K562 (cell line): Measurements from ENCODE around the gene RGS17. TPM values are rescaled to one million over a fixed set of nuclear protein-coding genes. Genes with fewer than 3 reads are reported as not detected.

Experiments used
- ATAC-seq: fragments of 200-7000 bp; cut with Tn5 transposase; 3 replicates; pipeline ENCODE4 v1.9.1; 2020; ENCODE audit warnings: moderate library complexity
- BruUV-seq: library from RNA; stranded (reverse); fragments of 400-500 nt; replicated peaks from 2 replicates; lab custom pipeline; 2021; lab: Mats Ljungman, UMichigan
- CTCF ChIA-PET: fragments of 300-600 bp; formaldehyde crosslinking; extraction: SDS; loops from one replicate; lab custom pipeline; 2021; ENCODE audit warnings: low intra/inter-chr PET ratio; lab: Yijun Ruan, JAX
- POLR2A ChIA-PET: fragments of 300-600, 350-650 bp; sonication (Branson Sonifier 250); formaldehyde crosslinking; extraction: SDS; loops from one replicate; lab custom pipeline; 2021; ENCODE audit warnings: antibody characterized with exemption, inconsistent platforms; lab: Yijun Ruan, JAX
- DNase-seq, 4 experiments: peaks; one replicate each; pipeline versions ENCODE4 v3.0.0 to v3.0.0-alpha.2; 2011 to 2018; ENCODE audit warnings: low spot score in 3 of 4, mixed read lengths in 3 of 4; ENCODE audit errors: extremely low read depth in 1 of 4
- FAIRE-seq: peaks from 2 replicates; lab custom pipeline; 2011; peaks lifted over from hg19 to GRCh38; lab: Jason Lieb, UNC
- H2AFZ ChIP-seq: 2 replicates; pipeline ENCODE4 v1.6.0; 2011; ENCODE audit warnings: low read depth, low read length, control low read depth, inconsistent platforms
- H3K27ac ChIP-seq: fragments of 200-600 bp; 3 replicates; pipeline ENCODE4 v1.8.0; 2011; ENCODE audit warnings: low read depth, mild to moderate bottlenecking, control low read depth, inconsistent platforms, low read length, moderate library complexity, mixed read lengths; ENCODE audit errors: extremely low read depth
- H3K27me3 ChIP-seq, 2 experiments: fragments of 300-600 bp in 1 of 2; 2 replicates in 1 of 2; 3 replicates in 1 of 2; pipeline versions ENCODE4 v1.6.0 to v1.8.0; 2011; ENCODE audit warnings: inconsistent platforms in 2 of 2, low read length in 2 of 2, mild to moderate bottlenecking in 1 of 2, mixed read lengths in 1 of 2, moderate library complexity in 1 of 2; ENCODE audit not compliant: control insufficient read depth in 2 of 2, insufficient read depth in 2 of 2
- H3K36me3 ChIP-seq: fragments of 300-600 bp; 3 replicates; pipeline ENCODE4 v1.8.0; 2011; ENCODE audit warnings: mild to moderate bottlenecking, low read length, inconsistent platforms; ENCODE audit not compliant: control insufficient read depth, insufficient read depth
- H3K4me1 ChIP-seq, 2 experiments: fragments of 200-600 bp in 1 of 2; replicated peaks in 1 of 2; 2 replicates in 1 of 2; 3 replicates in 1 of 2; pipeline versions ENCODE4 v1.5.1 to v1.8.0; 2011; ENCODE audit warnings: inconsistent platforms in 2 of 2, low read length in 2 of 2, mild to moderate bottlenecking in 1 of 2, mixed read lengths in 1 of 2, moderate library complexity in 1 of 2; ENCODE audit not compliant: control insufficient read depth in 2 of 2, insufficient read depth in 2 of 2
- H3K4me2 ChIP-seq: 2 replicates; pipeline ENCODE4 v1.6.1; 2011; ENCODE audit warnings: low read length, control low read depth, inconsistent platforms, mixed read lengths; ENCODE audit not compliant: insufficient read depth
- H3K4me3 ChIP-seq: fragments of 200-600 bp; sonication (generic), shearing (Covaris generic); 2 replicates; pipeline ENCODE4 v1.5.1; 2016; ENCODE audit warnings: control low read depth, inconsistent platforms
- H3K79me2 ChIP-seq: fragments of 200-600 bp; 3 replicates; pipeline ENCODE4 v1.8.0; 2011; ENCODE audit warnings: low read length, inconsistent platforms; ENCODE audit not compliant: control insufficient read depth, insufficient read depth
- H3K9ac ChIP-seq, 2 experiments: 2 replicates each; pipeline versions ENCODE4 v1.6.0 to v1.6.1; 2011; ENCODE audit warnings: low read depth in 2 of 2, low read length in 2 of 2, control low read depth in 1 of 2, inconsistent platforms in 1 of 2, mild to moderate bottlenecking in 1 of 2, mixed read lengths in 1 of 2; ENCODE audit not compliant: insufficient read depth in 1 of 2
- H3K9me1 ChIP-seq: one replicate; pipeline ENCODE4 v1.6.0; 2011; ENCODE audit warnings: inconsistent platforms, mild to moderate bottlenecking, low read length, moderate library complexity; ENCODE audit not compliant: control insufficient read depth, insufficient read depth
- H3K9me3 ChIP-seq: replicated peaks from 2 replicates; pipeline ENCODE4 v1.5.1; 2011; ENCODE audit warnings: low read depth, low read length, inconsistent platforms; ENCODE audit not compliant: control insufficient read depth, insufficient read depth
- H4K20me1 ChIP-seq: replicated peaks from 2 replicates; pipeline ENCODE4 v1.6.1; 2011; ENCODE audit warnings: low read length, inconsistent platforms, mixed read lengths; ENCODE audit not compliant: control insufficient read depth, insufficient read depth
- FOXA3 ChIP-seq, 2 experiments: fragments of 450-650 bp in 1 of 2; sonication (generic) in 1 of 2; formaldehyde crosslinking; IDR thresholded peaks in 1 of 2; conservative IDR thresholded peaks in 1 of 2; 2 replicates each; pipeline versions ENCODE4 v1.4.0 to v1.8.0; 2020 to 2022; ENCODE audit warnings: mild to moderate bottlenecking in 2 of 2, missing genetic modification reagents in 1 of 2
- HDAC2 ChIP-seq: fragments of 450-650 bp; IDR thresholded peaks from 2 replicates; pipeline ENCODE4 v1.6.1; 2016; ENCODE audit warnings: mild to moderate bottlenecking
- RCOR1 ChIP-seq, 2 experiments: IDR thresholded peaks; 2 replicates each; pipeline ENCODE4 v1.6.1; 2012; ENCODE audit warnings: low read depth in 2 of 2, low read length in 2 of 2, borderline replicate concordance in 1 of 2, improper control_type of control experiment in 1 of 2
- ZNF551 ChIP-seq: fragments of 250-450 bp; sonication (Bioruptor Pico); IDR thresholded peaks from 2 replicates; pipeline ENCODE4 v1.5.0; 2021; ENCODE audit warnings: mild to moderate bottlenecking, moderate library complexity
- ZNF644 ChIP-seq: fragments of 200-800 bp; sonication (Bioruptor generic); IDR thresholded peaks from 2 replicates; pipeline ENCODE4 v1.6.1; 2016; ENCODE audit warnings: low read depth, missing genetic modification characterization, missing compliant biosample characterization
- in situ Hi-C: fragments of 300-500 bp; cut with MboI; formaldehyde crosslinking; loops from 4 replicates; pipeline ENCODE4 v1.15.0; 2018; ENCODE audit warnings: inconsistent platforms, mixed read lengths
- intact Hi-C: fragments of 100-400 bp; cut with micrococcal nuclease; formaldehyde crosslinking; loops from 2 replicates; pipeline ENCODE4 v1.14.2; 2022
- polyA plus RNA-seq, 8 experiments: library from polyadenylated mRNA; depleted of rRNA in 4 of 8; stranded (reverse) in 5 of 8; unstranded in 3 of 8; fragments of >200 nt; fragmentation: Nextera tagmentation in 2 of 8; fragmentation: Illumina TruSeq in 1 of 8; extraction: Ambion mirVana in 2 of 8; extraction: Trizol in 1 of 8; gene quantifications; 2 replicates each; pipeline versions ENCODE4 v1.2.1 to v1.2.3, GENCODE V29; 2011 to 2014; ENCODE audit warnings: inconsistent platforms in 1 of 8, missing spikeins in 1 of 8
- total RNA-seq, 7 experiments: library from RNA; depleted of rRNA in 6 of 7; stranded (reverse); fragments of >200 nt in 6 of 7; fragmentation: Illumina TruSeq in 2 of 7; extraction: Trizol in 2 of 7; gene quantifications; 2 replicates each; pipeline versions ENCODE4 v1.2.1 to v1.2.3, GENCODE V29; 2011 to 2021; ENCODE audit warnings: low replicate concordance in 1 of 7
- TF ChIP-seq, protein P1 (sequence below), 2 experiments: IDR thresholded peaks; 2 replicates each; pipeline ENCODE4 v1.6.1; 2011; ENCODE audit warnings: borderline replicate concordance in 1 of 2, control low read depth in 1 of 2, low read depth in 1 of 2, low read length in 1 of 2, mild to moderate bottlenecking in 1 of 2, mixed read lengths in 1 of 2, moderate library complexity in 1 of 2; ENCODE audit not compliant: insufficient read depth in 1 of 2, insufficient read length in 1 of 2, poor library complexity in 1 of 2, severe bottlenecking in 1 of 2; ENCODE audit errors: extremely low read depth in 1 of 2
- TF ChIP-seq, protein P2 (sequence below): sonication (generic); formaldehyde crosslinking; IDR thresholded peaks from 2 replicates; pipeline ENCODE4 v1.8.1; 2023; ENCODE audit warnings: mild to moderate bottlenecking, missing genetic modification reagents, moderate library complexity
- TF ChIP-seq, protein P3 (sequence below): fragments of 450-650 bp; IDR thresholded peaks from 2 replicates; pipeline ENCODE4 v1.6.1; 2016; ENCODE audit warnings: antibody characterized with exemption

Gene RGS17
- total and polyA plus RNA-seq, 9 of the 15 experiments (the other 6 are each of a cell fraction or from before 2014, with no cell fraction given), result 0.01 to 0.14 (median 0.08) TPM; not detected in 6

DNA sequence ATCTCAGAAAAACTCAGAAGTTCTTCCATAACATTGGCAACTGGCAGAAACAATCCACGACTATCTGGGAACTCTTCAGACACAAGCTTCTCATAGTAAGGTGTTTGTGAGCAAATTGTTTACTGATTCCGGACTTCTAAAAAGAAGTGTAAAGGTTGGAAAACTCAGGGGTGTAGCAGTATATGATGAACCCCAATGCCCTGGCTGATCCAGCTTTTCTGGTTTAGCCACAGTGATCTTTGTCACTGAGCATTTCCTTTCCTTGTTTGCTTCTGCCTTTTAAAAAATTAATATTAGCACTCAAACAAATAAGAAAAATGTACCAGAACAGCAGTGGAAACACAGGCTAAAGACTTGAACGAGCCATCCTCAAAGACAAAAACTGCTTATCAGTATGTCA lies 4.9 kb downstream of the RGS17 start (continued):
- TF ChIP-seq, protein P1, sequence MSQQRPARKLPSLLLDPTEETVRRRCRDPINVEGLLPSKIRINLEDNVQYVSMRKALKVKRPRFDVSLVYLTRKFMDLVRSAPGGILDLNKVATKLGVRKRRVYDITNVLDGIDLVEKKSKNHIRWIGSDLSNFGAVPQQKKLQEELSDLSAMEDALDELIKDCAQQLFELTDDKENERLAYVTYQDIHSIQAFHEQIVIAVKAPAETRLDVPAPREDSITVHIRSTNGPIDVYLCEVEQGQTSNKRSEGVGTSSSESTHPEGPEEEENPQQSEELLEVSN (IDR thresholded peaks at IDR 0.05; ENCODE audit: borderline replicate concordance in 1 of 2, extremely low read depth in 1 of 2, insufficient read depth in 1 of 2, insufficient read length in 1 of 2, low read depth in 1 of 2, low read length in 1 of 2, poor library complexity in 1 of 2, severe bottlenecking in 1 of 2), result no peak
- no peak for TF ChIP-seq ZNF644
- no peak for TF ChIP-seq ZNF551 (CRISPR knock-in tag)

DNA sequence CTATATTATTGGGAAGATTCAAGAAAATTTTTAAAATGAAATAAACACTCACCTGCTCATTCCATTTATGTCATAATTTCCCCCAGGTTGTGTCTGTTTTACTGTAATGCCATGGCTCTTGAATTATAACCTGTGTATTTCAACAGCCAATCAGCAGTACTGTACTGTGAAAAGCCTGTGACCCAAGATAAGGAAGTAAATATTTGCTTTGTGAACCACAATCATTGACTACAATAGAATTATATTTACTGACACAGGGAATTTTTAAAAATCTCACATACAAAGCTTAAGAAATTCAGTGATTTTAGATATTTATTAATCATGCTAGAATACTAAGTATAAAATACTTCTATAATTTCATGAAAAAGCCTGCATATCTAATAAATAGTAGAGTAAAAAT lies 6.0 kb downstream of the RGS17 start:
- no TSS peak for BruUV-seq
- TF ChIP-seq, protein P2, sequence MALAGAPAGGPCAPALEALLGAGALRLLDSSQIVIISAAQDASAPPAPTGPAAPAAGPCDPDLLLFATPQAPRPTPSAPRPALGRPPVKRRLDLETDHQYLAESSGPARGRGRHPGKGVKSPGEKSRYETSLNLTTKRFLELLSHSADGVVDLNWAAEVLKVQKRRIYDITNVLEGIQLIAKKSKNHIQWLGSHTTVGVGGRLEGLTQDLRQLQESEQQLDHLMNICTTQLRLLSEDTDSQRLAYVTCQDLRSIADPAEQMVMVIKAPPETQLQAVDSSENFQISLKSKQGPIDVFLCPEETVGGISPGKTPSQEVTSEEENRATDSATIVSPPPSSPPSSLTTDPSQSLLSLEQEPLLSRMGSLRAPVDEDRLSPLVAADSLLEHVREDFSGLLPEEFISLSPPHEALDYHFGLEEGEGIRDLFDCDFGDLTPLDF (CRISPR knock-in tag), result no peak
- TF ChIP-seq HDAC2 (no peak), FOXA3 (CRISPR knock-in tag; conservative IDR thresholded peaks at IDR 0.05 in 1 of 2, IDR thresholded peaks at IDR 0.05 in 1 of 2) (peak in 1 of 2 experiments; percentile 69; a peak in 2 of 4 replicates), RCOR1 (IDR thresholded peaks at IDR 0.05; ENCODE audit: borderline replicate concordance in 1 of 2, low read depth in 2 of 2, low read length in 2 of 2) (no peak)
- TF ChIP-seq, protein P3, sequence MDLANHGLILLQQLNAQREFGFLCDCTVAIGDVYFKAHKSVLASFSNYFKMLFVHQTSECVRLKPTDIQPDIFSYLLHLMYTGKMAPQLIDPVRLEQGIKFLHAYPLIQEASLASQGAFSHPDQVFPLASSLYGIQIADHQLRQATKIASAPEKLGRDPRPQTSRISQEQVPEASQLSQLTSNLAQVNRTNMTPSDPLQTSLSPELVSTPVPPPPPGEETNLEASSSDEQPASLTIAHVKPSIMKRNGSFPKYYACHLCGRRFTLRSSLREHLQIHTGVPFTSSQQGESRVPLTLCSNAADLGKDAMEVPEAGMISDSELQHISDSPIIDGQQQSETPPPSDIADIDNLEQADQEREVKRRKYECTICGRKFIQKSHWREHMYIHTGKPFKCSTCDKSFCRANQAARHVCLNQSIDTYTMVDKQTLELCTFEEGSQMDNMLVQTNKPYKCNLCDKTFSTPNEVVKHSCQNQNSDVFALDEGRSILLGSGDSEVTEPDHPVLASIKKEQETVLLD, result no peak
- TF ChIP-seq, all 486 proteins: peak for 1
- Histone ChIP-seq H3K79me2 (no peaks in the 10 kb centered on the region), H3K9ac (no peak overlapping the region), H3K27me3 (no peaks in the 10 kb centered on the region), H3K4me3 (no peak overlapping the region), H4K20me1 (no peaks in the 10 kb centered on the region), H3K4me2 (no peak overlapping the region), H3K9me1 (no peaks in the 10 kb centered on the region), H3K27ac (no peak overlapping the region), H2AFZ (no peak overlapping the region), H3K4me1 (no peaks in the 10 kb centered on the region; a peak in 1 of 5 replicates), H3K9me3 (no peaks in the 10 kb centered on the region), H3K36me3 (no peaks in the 10 kb centered on the region)
- DNase-seq, result no peak
- CTCF ChIA-PET, result no interaction called here
- in situ Hi-C loops, result no loop called here
- ATAC-seq, result no peak
- POLR2A ChIA-PET, result no interaction called here
- intact Hi-C loops, result no loop called here
- FAIRE-seq, result no peak
